ENCODE results near the gene MAP3K19. TPM values are rescaled to one million over a fixed set of nuclear protein-coding genes. Genes with fewer than 3 reads are reported as not detected.
"Not testable (repeated sequence)": the region's sequence is repeated elsewhere in the genome, so short reads cannot be mapped to it uniquely, and the experiment has no call there.

MAP3K19 gene
- not detected in 2 replicates for total RNA-seq

GRCh38 chr2:135047300-135047699, at the start of gene MAP3K19:
TSS of gene MAP3K19 (minus strand) at chr2:135047447. CDS start at chr2:135024647, 22,800 bp downstream.
- DNase-seq (ENCODE audit: low read depth in 2 of 2): no peak

- DNase-seq (ENCODE audit: low read depth in 2 of 2): no peak
Observed at GRCh38 chr2:135096665-135097446, 49.6 kb upstream of the MAP3K19 start.

GRCh38 chr2:135095591-135095990, 48.3 kb upstream of the MAP3K19 start:
- DNase-seq (ENCODE audit: low read depth in 2 of 2): no peak

- DNase-seq (ENCODE audit: low read depth in 2 of 2): no peak
Observed at GRCh38 chr2:135094508-135094907, 47.3 kb upstream of the MAP3K19 start.

- no peak for DNase-seq (ENCODE audit: low read depth in 2 of 2)
Observed at GRCh38 chr2:135093670-135094330, 46.6 kb upstream of the MAP3K19 start.

- no peak for DNase-seq (ENCODE audit: low read depth in 2 of 2)
Observed at GRCh38 chr2:135093193-135093592, 45.9 kb upstream of the MAP3K19 start.

GRCh38 chr2:135091681-135092080, 44.4 kb upstream of the MAP3K19 start:
- no peak for DNase-seq (ENCODE audit: low read depth in 2 of 2)

- not testable (repeated sequence) for DNase-seq (ENCODE audit: low read depth in 2 of 2)
Observed at GRCh38 chr2:135089597-135089996, 42.4 kb upstream of the MAP3K19 start.

GRCh38 chr2:135086222-135086621, 39.0 kb upstream of the MAP3K19 start:
- DNase-seq (ENCODE audit: low read depth in 2 of 2): no peak

GRCh38 chr2:135078417-135078816, 31.2 kb upstream of the MAP3K19 start:
- no peak for DNase-seq (ENCODE audit: low read depth in 2 of 2)

GRCh38 chr2:135076556-135076955, 29.3 kb upstream of the MAP3K19 start:
- no peak for DNase-seq (ENCODE audit: low read depth in 2 of 2)

GRCh38 chr2:135074216-135074615, 27.0 kb upstream of the MAP3K19 start:
- no peak for DNase-seq (ENCODE audit: low read depth in 2 of 2)

- no peak for DNase-seq (ENCODE audit: low read depth in 2 of 2)
Observed at GRCh38 chr2:135072125-135072997, 25.1 kb upstream of the MAP3K19 start.

- no peak for DNase-seq (ENCODE audit: low read depth in 2 of 2)
Observed at GRCh38 chr2:135066710-135067109, 19.5 kb upstream of the MAP3K19 start.

- DNase-seq (ENCODE audit: low read depth in 2 of 2): no peak
Observed at GRCh38 chr2:135064149-135064548, 16.9 kb upstream of the MAP3K19 start.

- DNase-seq (ENCODE audit: low read depth in 2 of 2): no peak
Observed at GRCh38 chr2:135063210-135063609, 16.0 kb upstream of the MAP3K19 start.

GRCh38 chr2:135059577-135059976, 12.3 kb upstream of the MAP3K19 start:
- no peak for DNase-seq (ENCODE audit: low read depth in 2 of 2)

- DNase-seq (ENCODE audit: low read depth in 2 of 2): no peak
Observed at GRCh38 chr2:135056790-135057189, 9.5 kb upstream of the MAP3K19 start.

- peak in 1 of 2 donors; percentile 32 for DNase-seq (ENCODE audit: low read depth in 2 of 2)
Observed at GRCh38 chr2:135055182-135055786, 8.0 kb upstream of the MAP3K19 start.

- DNase-seq (ENCODE audit: low read depth in 2 of 2): peak in 1 of 2 donors; percentile 12
Observed at GRCh38 chr2:135052997-135053474, 5.8 kb upstream of the MAP3K19 start.

All from dermis microvascular lymphatic vessel endothelial cell (primary cell).